ENCODE data around the gene PCAT6.

Gene PCAT6

GRCh38 chr1:202798260-202798659 is 12.5 kb upstream of the PCAT6 start:
- Histone ChIP-seq H3K27ac (replicated peaks) (no peak overlapping the region), H3K4me3 (replicated peaks; ENCODE audit: insufficient read depth, low read length) (no peak overlapping the region), H3K27me3 (ENCODE audit: insufficient read depth, poor library complexity, severe bottlenecking) (no peaks in the 10 kb centered on the region)
- TF ChIP-seq POLR2AphosphoS5 (IDR thresholded peaks at IDR 0.05; ENCODE audit: low read depth) = no peak
- TF ChIP-seq CTCF (IDR thresholded peaks at IDR 0.05; ENCODE audit: insufficient read depth, low read length) = no peak
- TF ChIP-seq GABPA (IDR thresholded peaks at IDR 0.05; ENCODE audit: low read depth) = no peak
- TF ChIP-seq REST (IDR thresholded peaks at IDR 0.05; ENCODE audit: insufficient replicate concordance, low read depth) = no peak
- TF ChIP-seq SPI1 (IDR thresholded peaks at IDR 0.05; ENCODE audit: borderline replicate concordance, low read depth) = no peak
- DNase-seq (ENCODE audit: low read depth in 1 of 2, low spot score in 1 of 2) = no peak

GRCh38 chr1:202798792-202799331 is 11.9 kb upstream of the PCAT6 start:
- TF ChIP-seq REST (IDR thresholded peaks at IDR 0.05; ENCODE audit: insufficient replicate concordance, low read depth) (no peak), SPI1 (IDR thresholded peaks at IDR 0.05; ENCODE audit: borderline replicate concordance, low read depth) (no peak), POLR2AphosphoS5 (IDR thresholded peaks at IDR 0.05; ENCODE audit: low read depth) (no peak), GABPA (IDR thresholded peaks at IDR 0.05; ENCODE audit: low read depth) (no peak), CTCF (IDR thresholded peaks at IDR 0.05; ENCODE audit: insufficient read depth, low read length) (no peak)
- no peak overlapping the region for H3K27ac ChIP-seq (replicated peaks)
- H3K27me3 ChIP-seq (ENCODE audit: insufficient read depth, poor library complexity, severe bottlenecking) = no peaks in the 10 kb centered on the region
- H3K4me3 ChIP-seq (replicated peaks; ENCODE audit: insufficient read depth, low read length) = no peak overlapping the region
- DNase-seq (ENCODE audit: low read depth in 1 of 2, low spot score in 1 of 2) = no peak

GRCh38 chr1:202800742-202801141 is 10.0 kb upstream of the PCAT6 start:
- DNase-seq (ENCODE audit: low read depth in 1 of 2, low spot score in 1 of 2) = no peak
- TF ChIP-seq POLR2AphosphoS5 (IDR thresholded peaks at IDR 0.05; ENCODE audit: low read depth) = no peak
- no peak for TF ChIP-seq REST (IDR thresholded peaks at IDR 0.05; ENCODE audit: insufficient replicate concordance, low read depth)
- TF ChIP-seq SPI1 (IDR thresholded peaks at IDR 0.05; ENCODE audit: borderline replicate concordance, low read depth) = no peak
- TF ChIP-seq GABPA (IDR thresholded peaks at IDR 0.05; ENCODE audit: low read depth) = no peak
- TF ChIP-seq CTCF (IDR thresholded peaks at IDR 0.05; ENCODE audit: insufficient read depth, low read length) = no peak
- no peak overlapping the region for H3K27ac ChIP-seq (replicated peaks)
- no peak overlapping the region for H3K4me3 ChIP-seq (replicated peaks; ENCODE audit: insufficient read depth, low read length)
- no peaks in the 10 kb centered on the region for H3K27me3 ChIP-seq (ENCODE audit: insufficient read depth, poor library complexity, severe bottlenecking)

All from HL-60 (cell line).